Activated T-helper 1 cell treated with anti-CD3 and anti-CD28 coated beads, Interleukin-12 subunit alpha, Interleukin-12 subunit beta, Interleukin-2, Interleukin-4 antibody, amounts not matched to agents 30 ng/mL and 10 ng/mL and 1 ng/mL, durations not matched to agents 14 hours and 24 hours and 36 hours (primary cell): ENCODE data around the gene OBSL1. TPM values are rescaled to one million over a fixed set of nuclear protein-coding genes. Genes with fewer than 3 reads are reported as not detected.

Experiments
- DNase-seq: peaks from one replicate; pipeline ENCODE4 v3.0.0; 2021; ENCODE audit warnings: low spot score
- H3K27ac Mint-ChIP-seq: one replicate; pipeline ENCODE4 v1.8.0; 2021; ENCODE audit warnings: mild to moderate bottlenecking, mixed read lengths
- H3K27me3 Mint-ChIP-seq: one replicate; pipeline ENCODE4 v1.8.0; 2022; ENCODE audit warnings: mild to moderate bottlenecking, moderate library complexity, mixed read lengths; ENCODE audit not compliant: insufficient read depth
- H3K36me3 Mint-ChIP-seq: one replicate; pipeline ENCODE4 v1.8.0; 2021; ENCODE audit warnings: low read depth, mixed read lengths
- H3K4me1 Mint-ChIP-seq: one replicate; pipeline ENCODE4 v1.8.0; 2021; ENCODE audit warnings: low read depth, mixed read lengths
- H3K4me3 Mint-ChIP-seq: one replicate; pipeline ENCODE4 v1.8.0; 2021; ENCODE audit warnings: mild to moderate bottlenecking, moderate library complexity, mixed read lengths
- H3K9me3 Mint-ChIP-seq: one replicate; pipeline ENCODE4 v1.8.0; 2021; ENCODE audit warnings: mixed read lengths
- intact Hi-C: fragments of 100-400 bp; cut with micrococcal nuclease; formaldehyde crosslinking; loops from one replicate; pipeline ENCODE4 v1.15.1; 2024
- total RNA-seq: library from RNA; stranded (reverse); gene quantifications from 2 replicates; pipeline ENCODE4 v1.2.3, GENCODE V29; 2022

OBSL1 gene
- total RNA-seq, 1 donor from 2014 or later: 0.21 TPM

DNA sequence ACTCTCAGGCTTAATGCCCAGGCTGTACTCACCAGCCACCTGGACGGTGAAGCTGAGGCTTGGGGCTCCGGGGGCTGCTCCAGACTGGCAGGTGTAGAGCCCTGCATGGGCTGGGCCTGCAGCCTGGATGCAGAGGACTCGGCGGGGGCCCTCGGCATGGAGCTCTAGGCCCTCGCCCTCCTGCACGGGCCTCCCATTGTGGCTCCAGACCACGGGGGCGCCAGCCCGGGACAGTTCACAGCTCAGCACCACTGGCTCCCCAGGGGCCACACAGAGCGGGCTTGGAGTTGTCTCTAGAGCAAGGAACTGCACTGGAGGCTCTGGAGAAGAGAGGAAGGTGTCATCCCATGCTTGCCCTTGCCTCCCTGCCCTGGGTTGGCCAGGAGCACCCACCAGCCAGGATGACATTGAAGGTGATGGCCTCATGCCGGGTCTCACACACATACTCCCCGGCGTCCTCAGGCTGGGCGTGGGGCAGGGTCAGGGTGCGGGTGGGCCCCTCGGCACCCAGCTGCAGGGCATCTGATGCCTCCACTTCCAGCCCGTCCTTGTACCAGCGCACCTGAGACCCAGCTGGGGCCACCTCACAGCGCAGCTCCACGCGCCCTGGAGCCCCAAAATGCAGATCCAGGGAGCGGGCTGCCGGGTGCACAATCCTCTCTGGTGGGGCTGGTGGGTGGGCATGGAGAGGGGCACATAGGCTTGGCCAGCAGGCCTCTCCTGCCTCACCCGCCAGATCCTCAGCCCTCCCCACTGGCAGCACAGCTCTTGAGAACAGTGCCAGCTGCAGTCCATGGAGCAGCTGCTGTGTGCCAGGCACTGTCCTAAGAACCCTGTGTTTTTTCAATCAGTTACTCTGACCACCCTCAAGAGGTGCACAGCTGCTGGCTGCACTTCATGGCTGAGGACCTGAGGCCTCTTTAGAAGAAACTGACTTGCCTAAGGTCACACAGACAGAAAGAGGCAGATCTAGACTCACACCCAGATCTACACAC, 13.3 kb downstream of the OBSL1 start:
- peaks cover 11% of the 10 kb centered on the region for H3K27me3 Mint-ChIP-seq
- DNase-seq: no peak
- H3K9me3 Mint-ChIP-seq: no peaks in the 10 kb centered on the region
- no peak overlapping the region for H3K4me3 Mint-ChIP-seq
- no peak overlapping the region for H3K27ac Mint-ChIP-seq
- H3K4me1 Mint-ChIP-seq: no peaks in the 10 kb centered on the region
- intact Hi-C loops: no loop called here
- no peaks in the 10 kb centered on the region for H3K36me3 Mint-ChIP-seq

DNA sequence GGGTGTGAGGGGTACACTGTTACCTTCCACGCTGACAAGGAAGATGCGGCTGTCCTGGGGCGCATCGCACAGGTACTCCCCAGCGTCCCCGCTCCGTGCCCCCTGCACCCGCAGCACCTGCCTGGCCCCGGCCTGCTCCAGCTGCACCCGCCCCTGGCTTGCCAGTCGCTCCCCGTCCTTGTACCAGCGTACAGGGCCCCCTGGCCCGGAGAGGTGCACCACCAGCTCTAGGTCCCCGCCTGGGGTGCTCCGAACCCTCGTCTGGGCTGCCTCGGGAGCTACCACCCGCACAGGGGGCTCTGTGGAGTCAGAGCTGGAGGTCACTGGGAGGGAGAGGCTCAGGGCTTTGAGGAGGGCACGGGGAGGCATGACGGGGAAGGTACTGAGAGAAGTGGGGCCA, 14.0 kb downstream of the OBSL1 start:
- Mint-ChIP-seq H3K27ac (no peak overlapping the region), H3K36me3 (no peaks in the 10 kb centered on the region), H3K27me3 (peaks cover 12% of the 10 kb centered on the region), H3K4me3 (no peak overlapping the region), H3K9me3 (no peaks in the 10 kb centered on the region), H3K4me1 (no peaks in the 10 kb centered on the region)
- intact Hi-C loops: no loop called here
- DNase-seq: no peak

DNA sequence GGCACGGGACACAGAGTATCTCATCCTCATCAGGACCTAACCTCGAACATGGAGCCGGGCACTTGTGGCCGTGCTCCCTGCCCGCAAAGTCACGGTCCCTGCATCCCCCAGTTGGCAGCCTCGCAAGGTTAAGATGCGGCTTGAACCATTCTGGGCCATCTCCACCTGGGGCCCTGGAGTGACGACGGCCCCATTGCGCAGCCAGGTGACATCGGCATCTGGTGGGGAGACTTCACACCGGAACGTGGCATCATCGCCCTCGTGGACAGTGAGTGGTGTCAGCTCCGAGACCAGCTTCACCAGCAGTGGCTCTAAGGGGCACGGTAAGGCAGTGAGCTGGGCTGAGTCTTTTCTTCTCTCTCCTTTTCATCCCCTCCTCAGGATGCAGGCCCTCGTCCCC, 14.9 kb downstream of the OBSL1 start:
- H3K27ac Mint-ChIP-seq: no peak overlapping the region
- intact Hi-C loops: no loop called here
- H3K9me3 Mint-ChIP-seq: no peaks in the 10 kb centered on the region
- no peak overlapping the region for H3K4me3 Mint-ChIP-seq
- DNase-seq: no peak
- H3K27me3 Mint-ChIP-seq: peaks cover 16% of the 10 kb centered on the region
- no peaks in the 10 kb centered on the region for H3K36me3 Mint-ChIP-seq
- H3K4me1 Mint-ChIP-seq: no peaks in the 10 kb centered on the region

DNA sequence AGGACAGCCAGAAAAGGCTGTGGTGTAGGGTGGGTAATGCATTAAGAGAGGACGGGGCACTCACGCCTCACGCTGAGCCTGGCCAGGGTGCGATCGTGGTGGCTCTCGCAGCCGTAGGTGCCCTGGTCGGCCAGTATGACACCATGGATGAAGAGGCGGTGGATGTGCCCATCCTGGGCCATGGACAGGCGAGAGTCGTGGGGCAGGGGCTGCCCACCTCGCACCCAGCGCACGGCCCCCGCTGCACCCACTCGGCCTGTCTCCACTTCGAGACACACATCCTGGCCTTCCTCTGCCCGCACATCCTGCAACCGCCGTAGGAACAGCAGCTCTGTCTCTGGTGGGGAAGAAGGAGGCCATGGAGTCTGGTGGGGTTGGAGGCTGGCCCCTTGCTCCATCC, 15.4 kb downstream of the OBSL1 start:
- Mint-ChIP-seq H3K27me3 (peaks cover 18% of the 10 kb centered on the region), H3K4me3 (no peak overlapping the region), H3K36me3 (no peaks in the 10 kb centered on the region), H3K27ac (no peak overlapping the region), H3K4me1 (no peaks in the 10 kb centered on the region), H3K9me3 (no peaks in the 10 kb centered on the region)
- DNase-seq: no peak
- intact Hi-C loops: no loop called here

DNA sequence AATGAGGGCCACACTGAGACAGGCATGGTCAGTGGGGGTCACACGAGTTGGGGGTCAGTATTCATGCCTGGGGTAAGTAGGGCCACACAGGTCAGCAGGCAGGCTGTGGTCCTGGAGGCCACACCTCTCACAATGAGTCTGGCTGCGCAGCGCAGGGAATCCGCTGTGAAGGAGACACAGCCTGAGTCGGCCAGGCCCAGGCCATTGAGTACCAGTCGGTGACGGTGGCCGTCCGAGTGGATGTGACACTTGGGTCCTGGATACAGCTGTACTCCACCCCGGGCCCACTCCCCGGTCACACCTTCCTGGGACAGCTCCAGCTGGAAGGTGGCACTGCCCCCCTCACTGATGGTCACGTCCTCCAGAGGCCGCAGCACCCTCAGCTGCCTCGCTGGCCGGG, 17.0 kb downstream of the OBSL1 start:
- no peaks in the 10 kb centered on the region for H3K9me3 Mint-ChIP-seq
- H3K27me3 Mint-ChIP-seq: peaks cover 23% of the 10 kb centered on the region
- peak overlapping the region; percentile 61 for H3K4me3 Mint-ChIP-seq
- intact Hi-C loops: no loop called here
- H3K4me1 Mint-ChIP-seq: no peaks in the 10 kb centered on the region
- H3K36me3 Mint-ChIP-seq: no peaks in the 10 kb centered on the region
- DNase-seq: no peak
- H3K27ac Mint-ChIP-seq: no peak overlapping the region

DNA sequence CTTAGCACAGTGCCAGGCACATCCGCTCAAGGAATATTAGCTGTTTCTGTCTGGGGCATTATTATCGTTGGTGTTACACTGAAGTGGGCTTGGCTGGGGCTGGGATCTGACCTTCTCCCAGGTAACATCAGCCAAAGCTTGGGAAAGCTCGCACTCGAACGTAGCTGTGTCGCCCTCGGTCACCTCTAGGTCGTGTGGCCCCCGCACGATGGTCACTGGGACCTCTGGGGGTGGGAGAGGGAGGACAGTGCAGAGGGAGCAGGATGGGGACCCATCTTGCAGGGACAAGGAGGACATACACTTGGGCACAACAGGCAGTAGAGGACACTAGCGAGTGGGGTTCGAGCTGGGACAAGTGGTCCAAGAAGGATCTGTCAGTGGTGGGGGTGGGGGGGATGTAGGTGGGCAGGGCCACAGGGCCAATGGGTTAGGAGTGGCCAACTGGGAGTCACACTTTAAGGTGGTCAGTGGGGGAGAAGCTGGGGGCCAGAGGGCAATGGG, 17.8 kb downstream of the OBSL1 start:
- H3K36me3 Mint-ChIP-seq: no peaks in the 10 kb centered on the region

DNA sequence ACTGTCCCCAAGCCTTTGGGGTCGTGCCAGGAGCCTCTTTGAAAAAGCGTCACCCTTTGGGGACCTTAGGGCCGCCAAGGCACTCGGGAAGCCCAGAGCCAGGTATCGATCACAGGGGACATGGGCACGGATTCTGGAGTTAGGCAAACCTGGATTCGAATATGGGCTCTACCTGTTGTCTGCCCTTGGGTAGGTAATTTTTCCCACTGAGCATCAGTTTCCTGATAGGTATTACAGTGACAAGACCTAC, 18.2 kb downstream of the OBSL1 start:
- intact Hi-C loops: no loop called here
- DNase-seq: no peak
- Mint-ChIP-seq H3K36me3 (no peaks in the 10 kb centered on the region), H3K27me3 (peaks cover 27% of the 10 kb centered on the region), H3K4me1 (no peaks in the 10 kb centered on the region), H3K4me3 (peak overlapping the region; percentile 61), H3K9me3 (no peaks in the 10 kb centered on the region), H3K27ac (no peak overlapping the region)

More for the DNA sequence above, 17.8 kb downstream of the OBSL1 start:
- H3K9me3 Mint-ChIP-seq: no peaks in the 10 kb centered on the region
- H3K4me1 Mint-ChIP-seq: no peaks in the 10 kb centered on the region
- no peak for DNase-seq
- intact Hi-C loops: no loop called here
- peaks cover 25% of the 10 kb centered on the region for H3K27me3 Mint-ChIP-seq
- H3K4me3 Mint-ChIP-seq: peak overlapping the region; percentile 61
- no peak overlapping the region for H3K27ac Mint-ChIP-seq

DNA sequence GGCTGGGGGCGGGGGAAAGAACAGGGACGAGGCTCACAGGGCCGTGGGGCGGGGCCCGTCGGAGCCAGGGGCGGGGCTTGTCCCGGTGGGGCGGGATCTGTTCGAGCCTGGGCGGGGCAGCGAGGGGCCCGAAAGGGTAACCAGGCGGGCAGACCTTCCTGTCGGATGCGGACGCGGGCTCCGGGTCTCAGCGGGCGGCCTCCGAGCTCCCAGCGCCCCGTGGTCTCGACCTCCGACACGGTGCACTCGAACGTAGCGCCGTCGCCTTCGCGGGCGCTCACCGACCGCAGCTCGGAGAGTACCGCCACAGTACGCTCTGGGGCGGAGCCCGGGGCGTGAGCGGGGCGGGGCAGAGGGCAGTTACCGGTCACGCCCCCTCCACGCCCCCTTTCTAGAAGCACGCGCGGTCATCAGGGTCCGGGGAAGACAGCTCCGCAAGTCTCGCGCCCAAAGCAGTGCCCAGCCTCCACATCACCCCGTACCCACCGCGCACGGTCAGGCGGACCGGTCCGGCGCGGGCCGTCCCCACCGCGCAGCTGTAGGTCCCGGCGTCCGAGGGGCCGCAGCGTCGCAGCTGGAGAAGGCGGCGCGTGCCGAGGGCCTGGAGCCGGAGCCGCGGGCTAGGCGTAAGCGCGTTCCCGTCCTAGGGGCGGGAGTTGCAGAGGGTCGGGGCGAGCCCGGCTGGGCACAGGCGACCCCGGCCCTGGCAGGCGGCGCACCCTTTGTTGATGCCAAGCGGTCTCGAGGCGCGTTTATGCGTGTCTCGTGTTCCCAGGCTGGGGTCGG, 18.8 kb downstream of the OBSL1 start:
- Mint-ChIP-seq H3K27ac (no peak overlapping the region), H3K36me3 (no peaks in the 10 kb centered on the region), H3K27me3 (peaks cover 27% of the 10 kb centered on the region), H3K4me3 (peak overlapping the region; percentile 84), H3K4me1 (no peaks in the 10 kb centered on the region), H3K9me3 (no peaks in the 10 kb centered on the region)
- peak; percentile 80 for DNase-seq
- intact Hi-C loops: loop anchor here (1.0 kb wide), 4 partner anchors 8 to 164 kb away; partner anchors contain the start of genes GMPPA, STK11IP and TMEM198

DNA sequence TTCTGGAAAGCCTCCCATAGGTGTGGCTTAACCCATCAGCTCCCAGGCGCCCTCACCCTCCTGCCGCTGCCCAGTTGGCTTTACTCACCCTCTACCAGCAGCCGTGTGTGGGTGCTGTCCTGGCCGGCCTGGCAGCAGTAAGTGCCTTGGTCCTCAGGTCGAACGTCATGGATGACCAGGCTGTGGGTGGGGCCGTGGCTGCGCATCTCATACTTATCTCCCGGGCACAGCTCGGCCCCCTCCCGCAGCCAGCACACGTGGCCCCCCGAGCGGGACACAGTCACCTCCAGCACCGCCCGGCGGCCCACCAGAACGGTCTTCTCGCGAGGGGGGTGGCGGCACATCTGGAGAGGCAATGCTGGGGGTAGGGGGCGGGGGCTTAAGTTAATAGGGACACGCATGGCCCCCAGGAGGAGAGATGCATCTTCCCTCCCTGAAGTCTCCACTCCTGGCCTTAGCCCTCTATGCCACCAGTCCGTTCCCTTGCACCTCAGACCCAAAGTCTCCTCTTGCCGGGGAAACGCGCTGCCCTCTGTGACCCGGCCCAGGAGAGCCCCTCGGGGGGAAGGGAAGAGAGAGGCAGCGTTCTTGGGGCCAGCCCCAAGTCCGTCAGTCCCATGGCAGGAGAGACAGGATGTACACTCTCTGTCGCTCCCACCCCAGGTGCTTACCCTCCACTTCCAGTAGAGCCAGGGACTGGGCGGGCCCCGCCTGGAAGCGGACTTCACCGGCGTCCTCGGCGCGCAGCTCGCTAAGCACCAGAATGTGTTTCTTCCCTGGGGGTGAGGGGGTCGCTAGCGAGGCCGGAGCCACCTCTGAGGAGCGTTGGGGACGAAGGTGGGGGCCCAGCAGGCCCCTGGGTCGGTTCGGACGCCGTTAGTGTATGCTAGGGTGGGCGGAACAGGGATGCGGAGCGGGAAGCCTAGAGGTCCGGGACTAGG, 19.6 kb downstream of the OBSL1 start:
- Mint-ChIP-seq H3K27me3 (peaks cover 33% of the 10 kb centered on the region), H3K36me3 (no peaks in the 10 kb centered on the region), H3K4me3 (peak overlapping the region; percentile 84), H3K4me1 (no peaks in the 10 kb centered on the region), H3K9me3 (no peaks in the 10 kb centered on the region), H3K27ac (peak overlapping the region; percentile 44)
- peak; percentile 17 for DNase-seq
- intact Hi-C loops: loop anchor here (1.0 kb wide), 4 partner anchors 7 to 163 kb away; partner anchors contain the start of genes GMPPA, STK11IP and TMEM198

DNA sequence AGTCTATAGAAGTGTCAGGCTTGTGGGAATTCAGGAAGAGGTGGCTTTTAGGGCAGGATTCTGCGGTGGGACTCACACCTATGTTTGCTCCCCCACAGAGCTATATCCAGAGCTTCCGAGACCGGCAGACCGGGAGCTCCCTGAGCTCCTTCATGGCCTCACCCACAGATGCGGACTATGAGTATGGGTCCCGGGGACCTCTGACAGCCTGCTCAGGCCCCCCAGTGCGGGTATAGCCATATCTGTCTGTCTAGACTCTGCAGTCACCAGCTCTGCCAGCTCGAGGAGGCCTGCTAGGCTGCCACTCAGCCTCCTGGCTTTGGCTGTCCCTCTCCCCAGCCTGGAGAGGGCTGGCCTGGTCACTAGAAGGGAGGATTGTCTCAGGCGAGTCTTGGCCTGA, 21.7 kb downstream of the OBSL1 start:
- peaks cover 4% of the 10 kb centered on the region for H3K4me1 Mint-ChIP-seq
- H3K4me3 Mint-ChIP-seq: no peak overlapping the region
- DNase-seq: no peak
- peaks cover 45% of the 10 kb centered on the region for H3K27me3 Mint-ChIP-seq
- no peaks in the 10 kb centered on the region for H3K36me3 Mint-ChIP-seq
- H3K9me3 Mint-ChIP-seq: no peaks in the 10 kb centered on the region
- no peak overlapping the region for H3K27ac Mint-ChIP-seq
- intact Hi-C loops: loop anchor here (10.0 kb wide), 1 partner anchor 245 kb away; the partner anchor contains the start of gene PTPRN

DNA sequence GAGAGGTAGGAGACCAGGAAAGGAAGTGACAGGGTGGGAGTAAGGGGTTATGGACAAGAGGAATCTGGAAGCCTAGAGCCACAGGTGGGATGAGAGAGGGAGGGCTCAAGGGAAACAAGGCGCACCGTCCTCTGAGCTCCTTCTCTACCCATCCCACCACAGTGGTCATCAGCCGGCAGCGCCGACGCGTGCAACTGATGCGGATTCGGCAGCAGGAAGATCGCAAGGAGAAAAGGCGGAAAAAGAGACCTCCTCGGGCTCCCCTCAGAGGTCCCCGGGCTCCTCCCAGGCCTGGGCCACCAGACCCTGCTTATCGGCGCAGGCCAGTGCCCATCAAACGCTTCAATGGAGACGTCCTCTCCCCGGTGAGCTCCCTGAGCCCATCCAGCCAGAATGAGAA, 22.3 kb downstream of the OBSL1 start:
- DNase-seq: no peak
- Mint-ChIP-seq H3K27me3 (peaks cover 47% of the 10 kb centered on the region), H3K36me3 (no peaks in the 10 kb centered on the region), H3K4me1 (peaks cover 10% of the 10 kb centered on the region), H3K27ac (no peak overlapping the region), H3K9me3 (no peaks in the 10 kb centered on the region), H3K4me3 (no peak overlapping the region)
- intact Hi-C loops: loop anchor here (10.0 kb wide), 1 partner anchor 244 kb away; the partner anchor contains the start of gene PTPRN

DNA sequence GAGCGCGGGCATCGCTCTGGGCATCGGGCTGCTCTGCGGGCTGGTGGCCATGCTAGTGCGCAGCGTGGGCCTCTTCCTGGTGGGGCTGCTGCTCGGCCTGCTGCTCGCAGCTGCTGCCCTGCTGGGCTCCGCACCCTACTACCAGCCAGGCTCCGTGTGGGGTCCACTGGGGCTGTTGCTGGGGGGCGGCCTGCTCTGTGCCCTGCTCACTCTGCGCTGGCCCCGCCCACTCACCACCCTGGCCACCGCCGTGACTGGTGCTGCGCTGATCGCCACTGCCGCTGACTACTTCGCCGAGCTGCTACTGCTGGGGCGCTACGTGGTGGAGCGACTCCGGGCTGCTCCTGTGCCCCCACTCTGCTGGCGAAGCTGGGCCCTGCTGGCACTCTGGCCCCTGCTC, 23.7 kb downstream of the OBSL1 start:
- Mint-ChIP-seq H3K4me3 (no peak overlapping the region), H3K27me3 (peaks cover 38% of the 10 kb centered on the region), H3K4me1 (peaks cover 13% of the 10 kb centered on the region), H3K36me3 (no peaks in the 10 kb centered on the region), H3K9me3 (no peaks in the 10 kb centered on the region), H3K27ac (no peak overlapping the region)
- intact Hi-C loops: loop anchor here (10.0 kb wide), 1 partner anchor 243 kb away; the partner anchor contains the start of gene PTPRN
- DNase-seq: no peak
